HG03442 (cell line): Measurements from ENCODE around the gene NKTR.

Experiments
- ATAC-seq: cut with Tn5 transposase; IDR thresholded peaks from one replicate; pipeline ENCODE4 v1.9.1; 2021; ENCODE audit warnings: mild to moderate bottlenecking, moderate library complexity; ENCODE audit not compliant: unreplicated experiment

The NKTR gene

DNA sequence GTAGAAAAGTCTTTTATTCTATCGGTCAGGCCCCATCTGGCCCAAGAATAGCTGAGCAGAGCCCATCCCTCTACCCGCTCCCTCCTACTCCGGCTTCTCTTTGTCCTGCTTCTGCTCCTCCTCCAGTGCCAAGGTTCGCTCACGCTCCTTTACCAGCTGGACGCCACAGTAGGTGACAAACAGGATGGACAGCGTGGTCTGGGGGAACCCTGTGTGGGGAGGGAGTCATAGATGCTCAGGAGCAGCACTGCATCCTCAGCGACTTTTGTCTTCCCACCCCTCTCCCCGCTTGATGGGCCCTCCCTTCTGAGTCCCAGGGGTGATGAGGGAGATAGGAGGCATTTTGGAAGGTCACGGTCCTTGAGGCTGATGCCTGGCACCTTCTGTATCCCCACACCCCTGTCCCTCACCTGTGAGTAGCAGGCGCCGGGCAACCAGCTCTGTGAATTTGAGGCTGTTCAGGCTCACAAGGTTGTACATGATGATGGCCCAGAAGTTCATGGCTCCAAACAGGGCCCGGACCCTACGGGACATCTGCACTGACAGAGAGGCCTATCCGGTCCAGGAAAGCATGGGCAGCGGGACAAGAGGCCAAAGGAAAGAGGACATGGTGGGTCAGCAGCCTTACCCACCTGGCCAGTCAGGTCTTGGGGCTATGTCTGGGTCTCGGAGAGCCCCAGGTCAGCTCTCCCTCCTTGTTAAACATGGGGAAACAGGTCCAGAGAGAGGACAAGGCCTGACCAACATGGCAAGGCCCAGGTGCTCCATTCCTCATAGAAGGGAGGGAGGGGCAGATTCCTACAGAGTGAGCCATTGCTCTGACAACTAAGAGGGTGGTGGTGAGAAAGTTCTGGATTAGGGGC lies 92.4 kb downstream of the NKTR start:
- ATAC-seq: no peak

DNA sequence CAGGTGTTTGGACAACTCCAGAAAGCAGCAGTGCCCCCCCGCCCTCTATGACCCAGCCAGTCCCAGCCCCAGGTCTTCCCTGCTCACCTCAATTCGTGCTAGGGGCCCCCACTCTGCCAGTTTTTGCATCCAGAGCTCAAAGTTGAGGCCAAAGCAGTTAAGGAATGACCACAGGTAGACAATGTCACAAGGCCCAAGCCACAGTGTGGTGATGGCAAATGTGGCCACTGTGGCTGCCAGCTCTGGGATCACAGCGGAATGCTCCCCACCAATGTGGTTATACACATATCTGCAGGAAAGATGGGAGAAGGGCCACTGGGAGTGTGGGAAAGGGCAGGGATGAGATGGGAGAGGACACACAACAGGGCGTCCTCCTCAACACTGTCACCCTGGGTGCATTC lies 93.0 kb downstream of the NKTR start:
- ATAC-seq: no peak

DNA sequence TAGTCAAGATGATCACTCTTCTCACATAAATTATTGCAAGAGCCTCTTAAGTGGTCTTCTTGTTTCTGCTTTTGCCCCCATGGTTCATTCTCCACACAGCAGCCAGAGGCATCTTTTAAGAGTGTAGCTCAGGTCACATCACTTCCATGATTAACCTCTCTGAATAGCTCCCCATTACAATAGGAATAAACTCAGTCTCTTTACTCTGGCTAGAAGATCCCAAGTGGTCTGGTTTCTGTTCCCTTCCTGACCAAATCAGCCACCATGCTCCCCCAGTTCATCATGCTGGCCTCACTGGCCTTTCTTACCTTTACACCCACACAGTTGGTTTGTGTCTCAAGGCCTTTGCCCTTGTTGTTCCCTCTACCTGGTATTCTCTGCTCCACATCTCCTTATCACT lies 93.9 kb downstream of the NKTR start:
- no peak for ATAC-seq

DNA sequence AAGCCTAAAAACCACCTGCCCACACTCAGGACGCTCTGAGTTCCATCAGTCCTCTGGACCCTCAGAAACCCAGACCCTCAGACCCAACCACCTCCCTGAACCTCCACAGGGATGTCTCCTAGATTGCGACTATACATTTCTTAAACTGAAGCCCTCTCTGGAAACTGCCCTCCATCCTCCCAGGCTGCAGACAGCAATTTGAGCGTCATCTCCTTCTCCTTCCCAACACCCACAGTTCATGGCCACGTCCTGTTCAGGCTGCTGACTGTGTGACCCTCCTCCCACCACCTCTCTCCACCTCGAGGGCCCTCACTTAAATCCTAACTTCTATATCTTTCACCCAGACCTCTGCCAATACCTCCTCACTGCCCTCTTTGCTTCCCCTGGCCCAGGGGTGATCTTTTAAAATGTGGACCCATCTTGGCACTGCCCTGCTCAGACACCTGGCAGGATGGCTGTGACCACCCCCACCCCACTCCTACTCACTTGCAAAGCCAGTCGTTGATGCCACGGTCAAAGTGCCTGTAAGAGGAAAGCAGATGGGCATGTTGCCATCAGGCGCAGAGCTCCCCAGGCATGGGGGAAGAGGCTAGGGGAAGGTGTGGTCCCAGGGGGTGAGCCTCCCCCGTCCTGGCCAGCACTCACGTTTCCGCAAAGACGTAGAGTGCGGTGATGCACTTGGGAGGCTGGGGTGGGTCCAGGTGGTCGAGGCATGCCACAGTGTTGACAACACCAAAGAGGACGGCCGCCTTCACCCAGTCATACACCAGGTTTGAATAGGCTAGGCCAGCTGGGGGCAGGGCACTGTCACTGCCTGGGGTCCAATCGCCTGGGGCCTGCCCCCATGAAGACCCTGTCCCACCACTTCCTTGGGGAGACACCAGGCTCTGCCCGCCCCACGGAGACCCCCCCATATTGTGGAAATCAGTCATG lies 96.1 kb downstream of the NKTR start:
- no peak for ATAC-seq

DNA sequence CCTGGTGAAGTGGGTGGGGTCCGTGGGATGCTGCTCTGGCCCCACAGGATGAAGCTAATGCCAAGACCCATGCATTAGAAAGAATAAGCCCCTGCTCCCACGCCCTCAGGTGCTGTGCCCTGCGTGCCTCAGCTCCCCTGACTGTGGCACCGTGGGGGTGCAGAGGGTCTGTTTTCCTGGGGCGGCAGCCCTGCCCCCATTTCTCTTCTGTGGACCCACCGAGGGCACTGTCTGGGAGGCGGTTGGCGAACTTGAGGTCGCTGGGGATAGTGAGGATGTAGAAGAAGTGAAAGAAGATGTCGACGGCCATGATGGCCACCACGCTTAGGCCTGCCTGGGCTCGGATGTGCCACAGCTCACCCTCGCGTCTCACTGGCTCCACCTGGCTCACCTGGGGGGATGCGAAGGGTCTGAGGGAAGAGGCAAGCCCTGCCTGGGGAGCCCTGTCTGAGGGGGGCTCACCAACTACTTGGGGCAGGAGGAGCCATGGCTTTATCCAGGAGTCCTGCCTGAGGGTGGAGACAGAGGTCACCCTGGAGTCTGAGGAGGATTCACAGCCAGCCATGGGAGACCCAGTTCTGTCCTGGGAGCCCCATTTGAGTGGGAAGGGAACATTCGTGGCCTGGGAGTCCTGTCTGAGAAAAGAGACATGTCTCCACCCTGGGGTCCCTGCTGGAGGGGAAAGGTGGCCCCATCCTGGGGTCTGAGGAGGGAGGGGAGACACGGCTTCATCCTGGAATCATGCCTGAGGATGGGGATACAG lies 97.0 kb downstream of the NKTR start:
- ATAC-seq: no peak
